ENCODE measurements around the gene C1QTNF12. TPM values are rescaled to one million over a fixed set of nuclear protein-coding genes. Genes with fewer than 3 reads are reported as not detected.

Gene C1QTNF12
- polyA plus RNA-seq, 4 donors: 9.0 to 20.6 (median 9.9) TPM

- no peak for DNase-seq (ENCODE audit: low read depth in 4 of 4, low spot score in 3 of 4)
Measured at GRCh38 chr1:1242461-1243265, 3.9 kb downstream of the C1QTNF12 start.

- DNase-seq (ENCODE audit: low read depth in 4 of 4, low spot score in 3 of 4): no peak
Measured at GRCh38 chr1:1241588-1242219, 4.8 kb downstream of the C1QTNF12 start.

DNA sequence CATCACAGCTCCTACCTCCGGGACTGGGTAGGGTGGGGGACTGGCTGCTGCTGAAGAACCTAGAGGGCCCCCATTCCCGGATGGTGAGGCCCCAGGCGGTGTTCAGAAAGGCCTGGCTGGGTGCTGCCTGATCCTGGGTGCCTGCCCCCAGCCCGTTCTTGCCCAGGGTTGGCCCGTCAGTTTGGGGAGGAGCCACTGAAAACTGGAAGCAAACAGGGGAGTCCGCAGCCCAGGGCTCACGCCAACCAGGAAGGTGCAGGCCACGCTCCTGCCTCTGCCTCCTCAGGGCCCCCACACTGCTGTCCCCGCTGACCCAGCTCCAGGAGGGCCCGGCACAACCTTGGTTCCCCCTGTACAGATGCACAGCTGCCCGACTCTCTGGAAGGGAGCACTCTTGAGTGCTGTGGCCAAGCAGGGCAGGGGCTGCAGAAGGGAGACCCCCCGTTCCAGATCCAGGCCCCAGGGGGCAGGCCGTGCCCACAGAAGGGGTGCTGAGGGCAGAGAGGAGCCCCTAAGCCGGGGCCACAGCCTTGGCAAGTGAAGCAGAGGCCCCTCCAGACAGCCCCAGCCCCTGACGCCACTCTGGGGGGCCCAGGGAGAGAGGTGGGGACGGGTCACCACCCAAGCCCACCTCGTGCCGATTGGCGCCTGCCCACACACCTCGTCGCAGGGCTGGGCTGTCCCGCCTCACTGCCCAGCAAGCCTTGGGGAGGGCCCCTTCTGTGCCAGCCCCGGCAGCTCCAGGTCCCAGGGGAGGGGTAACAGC lies 5.5 kb downstream of the C1QTNF12 start:
- DNase-seq (ENCODE audit: low read depth in 4 of 4, low spot score in 3 of 4): no peak

DNA sequence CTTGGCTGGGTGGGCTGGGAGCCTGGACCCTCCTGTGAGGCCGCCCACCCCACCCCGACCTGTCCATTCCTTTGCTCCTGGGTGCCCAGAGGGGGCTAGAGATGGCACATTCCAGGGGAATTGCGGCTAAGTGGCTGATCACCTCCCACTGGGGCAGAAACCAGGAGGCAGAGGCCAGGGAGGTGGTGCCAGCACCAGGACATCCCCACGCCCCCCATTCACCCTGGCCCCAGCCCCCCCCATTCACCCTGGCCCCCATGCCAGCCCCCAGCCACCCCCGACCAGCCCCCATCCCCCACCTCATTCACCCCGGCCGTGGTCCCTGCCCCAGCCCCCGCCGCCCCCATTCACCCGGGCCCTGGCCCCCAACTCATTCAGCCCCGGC lies 6.2 kb downstream of the C1QTNF12 start:
- DNase-seq (ENCODE audit: low read depth in 4 of 4, low spot score in 3 of 4): no peak

GRCh38 chr1:1239614-1240347 lies 6.7 kb downstream of the C1QTNF12 start:
- no peak for DNase-seq (ENCODE audit: low read depth in 4 of 4, low spot score in 3 of 4)

DNA sequence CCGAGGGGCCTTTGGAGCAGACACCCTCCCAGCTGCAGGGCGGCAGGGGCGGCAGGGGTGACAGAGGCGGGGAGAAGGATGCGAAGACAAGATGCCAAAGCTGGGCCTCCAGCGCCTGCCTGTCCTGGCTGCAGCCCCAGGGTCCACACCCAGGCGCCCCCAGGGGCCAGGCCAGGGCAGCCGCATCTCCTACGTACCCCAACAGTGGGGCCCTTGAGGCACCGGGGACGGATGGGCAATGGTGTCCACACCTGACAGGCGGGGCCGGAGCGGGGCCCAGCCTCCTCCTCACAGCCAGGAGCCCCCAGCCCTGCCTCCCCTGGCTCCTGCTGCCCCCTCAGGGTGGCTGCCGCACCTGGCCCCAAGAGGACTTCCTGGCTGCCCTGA lies 7.3 kb downstream of the C1QTNF12 start:
- no peak for DNase-seq (ENCODE audit: low read depth in 4 of 4, low spot score in 3 of 4)

DNA sequence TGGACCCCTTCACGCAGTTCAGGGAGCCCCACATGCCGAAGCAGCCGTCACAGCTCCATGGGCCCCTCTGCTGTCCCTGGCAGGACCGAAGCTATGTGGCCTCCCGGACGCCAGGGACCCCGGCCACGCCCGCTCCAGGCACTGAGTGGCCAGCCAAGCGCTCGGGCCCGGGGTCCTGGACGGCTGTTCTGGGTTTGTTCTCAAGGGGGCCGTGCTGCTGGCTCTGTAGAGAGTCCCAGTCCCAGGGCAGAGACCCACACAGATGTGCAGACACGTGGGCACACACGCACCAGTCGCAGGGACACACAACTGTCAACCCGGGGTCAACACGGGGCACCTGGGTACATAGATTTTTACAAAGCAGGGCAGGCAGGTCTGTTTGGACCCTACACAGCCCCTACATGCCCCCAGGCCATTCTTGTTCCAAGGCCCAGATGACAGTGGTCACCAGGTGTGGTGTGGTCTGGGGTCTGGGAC lies 7.8 kb downstream of the C1QTNF12 start:
- no peak for DNase-seq (ENCODE audit: low read depth in 4 of 4, low spot score in 3 of 4)

DNA sequence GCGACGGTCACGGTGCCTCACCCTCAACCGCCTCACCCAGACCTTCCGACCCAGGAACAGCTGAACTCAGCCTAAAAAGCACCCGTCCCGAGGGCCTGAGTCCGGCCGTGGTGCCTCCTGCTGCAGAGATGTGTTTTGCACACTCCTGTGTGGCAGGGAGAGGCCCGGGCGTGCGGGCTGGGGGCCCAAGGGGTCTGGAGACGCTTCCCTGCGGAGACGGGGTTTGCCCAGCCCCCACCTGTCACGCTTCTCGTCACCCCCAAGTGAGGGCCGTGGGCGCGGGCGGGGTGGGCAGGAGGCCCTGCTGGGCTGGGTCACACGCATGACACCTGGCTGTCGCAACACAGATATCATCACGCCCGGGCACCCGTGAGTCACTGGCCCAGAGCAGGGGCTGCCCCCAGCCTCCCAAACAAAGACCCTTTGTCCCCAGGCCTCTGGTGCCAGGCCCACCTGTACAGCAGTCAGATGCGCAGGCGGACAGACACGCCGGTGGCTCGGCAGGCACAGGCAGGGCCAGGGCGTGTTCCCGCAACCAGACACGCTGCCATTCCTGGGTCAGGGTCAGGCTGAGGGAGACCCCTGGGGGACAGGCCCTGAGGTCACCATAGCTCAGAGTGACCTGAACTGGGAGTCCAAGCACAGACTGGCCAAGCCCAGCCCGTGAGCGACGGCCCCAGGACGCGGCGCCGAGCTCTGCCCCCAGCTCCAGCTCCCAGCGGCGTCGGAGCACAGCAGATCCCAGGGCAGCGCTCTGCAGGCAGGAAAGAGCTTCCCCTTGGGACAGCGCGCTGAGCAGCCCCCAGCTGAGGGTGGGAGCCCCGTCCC lies 8.4 kb downstream of the C1QTNF12 start:
- DNase-seq (ENCODE audit: low read depth in 4 of 4, low spot score in 3 of 4): no peak

DNA sequence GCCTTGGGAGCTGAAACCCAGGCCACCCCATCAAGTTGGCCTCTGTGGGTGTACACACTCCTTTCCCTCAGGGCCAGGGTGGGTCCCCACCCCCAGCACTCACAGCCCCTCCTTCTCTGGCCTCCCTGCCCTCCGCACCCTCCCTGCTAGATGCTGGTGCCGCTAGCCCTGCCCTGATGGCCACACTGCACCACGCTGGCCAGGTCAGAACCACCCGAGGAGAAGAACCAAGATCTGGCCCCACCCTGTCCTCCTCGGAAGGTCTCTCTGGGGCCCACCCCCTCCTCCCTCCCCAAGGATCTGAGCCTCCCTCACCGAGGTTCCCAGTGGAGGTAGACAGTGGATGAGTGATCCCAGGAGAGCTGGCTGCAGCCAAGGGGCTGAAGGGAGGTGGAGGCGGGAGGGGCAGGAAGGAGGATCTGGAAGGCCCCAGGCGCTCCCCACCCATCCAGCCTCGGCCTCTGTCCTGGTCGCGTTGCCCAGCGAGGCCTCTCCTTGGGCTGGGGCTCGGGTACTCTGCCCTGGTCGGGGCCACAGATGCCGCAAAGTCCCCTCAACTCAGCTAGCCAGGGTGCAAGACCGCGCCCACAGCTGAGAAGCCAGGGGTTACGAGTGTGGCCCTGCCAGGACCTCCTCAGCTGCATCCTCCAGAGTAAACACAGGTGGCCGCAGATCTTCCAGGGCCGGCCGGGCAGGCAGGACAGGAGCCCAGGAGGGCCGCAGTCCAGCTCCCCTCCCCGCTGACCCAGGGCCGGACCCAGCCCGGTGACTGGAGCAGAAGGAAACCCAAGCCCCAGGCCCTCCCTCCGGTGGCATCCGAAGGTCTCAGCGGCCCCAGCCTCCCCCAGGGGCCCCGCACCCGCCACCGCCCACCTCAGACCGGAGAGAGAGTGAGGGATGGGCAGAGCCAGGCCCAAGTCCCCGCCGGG lies 9.3 kb downstream of the C1QTNF12 start:
- no peak for DNase-seq (ENCODE audit: low read depth in 4 of 4, low spot score in 3 of 4)

GRCh38 chr1:1236176-1236763 lies 10.3 kb downstream of the C1QTNF12 start:
- no peak for DNase-seq (ENCODE audit: low read depth in 4 of 4, low spot score in 3 of 4)

DNA sequence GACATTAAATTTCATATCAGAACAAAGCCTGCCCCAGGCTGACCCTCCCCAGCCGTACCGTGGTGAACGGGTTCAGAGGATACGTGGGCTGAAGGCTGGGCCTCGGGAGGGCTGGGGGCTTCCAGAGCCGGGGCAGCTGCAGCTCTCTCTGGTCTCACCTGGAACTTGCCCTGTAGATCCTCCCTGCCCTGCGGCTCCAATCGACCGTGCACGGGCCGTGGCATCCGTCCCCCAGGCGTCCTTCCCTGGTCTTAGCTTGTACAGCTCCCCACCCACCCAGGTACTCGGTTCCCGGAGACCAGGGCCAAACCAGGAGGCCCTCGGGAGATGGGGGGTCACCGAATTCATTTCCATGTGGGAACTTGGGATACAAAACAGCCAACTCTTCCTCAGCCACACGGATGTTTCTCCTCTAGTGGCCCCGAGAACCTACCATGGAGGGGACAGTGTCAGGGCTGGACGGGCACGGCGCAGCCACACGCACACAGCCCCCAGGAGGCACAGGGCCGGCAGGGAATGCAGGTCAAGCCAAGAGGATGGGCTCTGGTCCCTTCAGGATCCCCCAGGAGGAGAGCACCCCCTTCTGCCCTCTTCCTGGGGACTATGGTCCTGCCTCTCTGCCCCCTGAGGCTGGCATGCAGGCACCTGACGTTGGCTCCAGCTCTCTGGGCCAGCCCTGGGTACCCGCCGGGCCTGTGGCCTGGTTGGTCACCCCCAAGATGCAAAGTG lies 11.3 kb downstream of the C1QTNF12 start:
- no peak for DNase-seq (ENCODE audit: low read depth in 4 of 4, low spot score in 3 of 4)

GRCh38 chr1:1234180-1234808 lies 12.2 kb downstream of the C1QTNF12 start:
- no peak for DNase-seq (ENCODE audit: low read depth in 4 of 4, low spot score in 3 of 4)

DNA sequence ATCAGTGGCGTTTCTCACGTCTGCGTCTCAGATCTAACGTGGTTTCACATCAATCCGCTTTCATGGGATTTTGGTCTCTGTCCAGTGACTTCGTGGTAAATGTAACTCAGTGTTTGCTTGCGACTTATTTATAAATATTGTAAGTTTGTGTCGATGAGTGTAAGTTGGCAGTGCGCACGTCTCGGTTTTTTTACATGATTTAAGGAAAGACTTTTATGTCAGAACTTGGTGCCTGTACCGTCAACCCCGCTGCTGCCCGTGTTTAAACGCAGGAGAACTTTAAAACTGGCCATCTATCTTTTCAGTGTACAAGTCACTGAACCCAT lies 13.0 kb downstream of the C1QTNF12 start:
- DNase-seq (ENCODE audit: low read depth in 4 of 4, low spot score in 3 of 4): no peak

GRCh38 chr1:1232796-1233566 lies 13.5 kb downstream of the C1QTNF12 start:
- DNase-seq (ENCODE audit: low read depth in 4 of 4, low spot score in 3 of 4): no peak

DNA sequence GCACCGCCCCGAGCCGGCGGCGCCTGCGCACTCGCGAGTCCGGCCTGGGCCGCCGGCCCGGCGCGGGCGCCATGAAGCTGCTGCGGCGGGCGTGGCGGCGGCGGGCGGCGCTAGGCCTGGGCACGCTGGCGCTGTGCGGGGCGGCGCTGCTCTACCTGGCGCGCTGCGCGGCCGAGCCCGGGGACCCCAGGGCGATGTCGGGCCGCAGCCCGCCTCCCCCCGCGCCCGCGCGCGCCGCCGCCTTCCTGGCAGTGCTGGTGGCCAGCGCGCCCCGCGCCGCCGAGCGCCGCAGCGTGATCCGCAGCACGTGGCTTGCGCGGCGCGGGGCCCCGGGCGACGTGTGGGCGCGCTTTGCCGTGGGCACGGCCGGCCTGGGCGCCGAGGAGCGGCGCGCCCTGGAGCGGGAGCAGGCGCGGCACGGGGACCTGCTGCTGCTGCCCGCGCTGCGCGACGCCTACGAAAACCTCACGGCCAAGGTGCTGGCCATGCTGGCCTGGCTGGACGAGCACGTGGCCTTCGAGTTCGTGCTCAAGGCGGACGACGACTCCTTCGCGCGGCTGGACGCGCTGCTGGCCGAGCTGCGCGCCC lies 14.2 kb downstream of the C1QTNF12 start, which contains the start of gene B3GALT6:
B3GALT6 (plus strand) TSS at position 30 of the 588 bp plus-strand sequence; CDS start at position 72, 42 bp downstream.
- DNase-seq (ENCODE audit: low read depth in 4 of 4, low spot score in 3 of 4): no peak

All from right renal pelvis (tissue), 4 donors.